ENCODE measurements around the gene INPP5K. TPM values are rescaled to one million over a fixed set of nuclear protein-coding genes. Genes with fewer than 3 reads are reported as not detected.

Gene INPP5K
- total RNA-seq, 1 experiment from 2014 or later: 41.9 TPM

DNA sequence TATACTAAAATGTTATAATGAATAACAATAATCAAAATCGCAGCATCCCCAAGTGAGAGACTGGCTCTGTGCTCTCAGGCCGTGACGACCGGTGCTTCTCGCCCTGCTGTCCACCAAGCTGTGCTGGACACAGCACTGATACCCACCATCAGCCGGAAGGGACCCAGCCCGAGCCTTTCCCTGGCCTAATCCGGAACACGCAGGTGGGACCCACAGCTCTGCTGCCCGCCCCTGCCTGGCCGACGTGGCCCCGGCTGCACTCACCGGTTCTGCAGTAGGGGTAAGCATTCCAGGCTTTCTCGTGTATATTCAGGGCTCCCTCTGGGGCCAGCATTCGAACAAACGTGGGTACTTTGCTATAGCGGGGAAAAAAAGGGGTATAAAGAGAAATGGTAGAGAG is 31.6 kb upstream of the INPP5K start:
- TF ChIP-seq, protein P1, sequence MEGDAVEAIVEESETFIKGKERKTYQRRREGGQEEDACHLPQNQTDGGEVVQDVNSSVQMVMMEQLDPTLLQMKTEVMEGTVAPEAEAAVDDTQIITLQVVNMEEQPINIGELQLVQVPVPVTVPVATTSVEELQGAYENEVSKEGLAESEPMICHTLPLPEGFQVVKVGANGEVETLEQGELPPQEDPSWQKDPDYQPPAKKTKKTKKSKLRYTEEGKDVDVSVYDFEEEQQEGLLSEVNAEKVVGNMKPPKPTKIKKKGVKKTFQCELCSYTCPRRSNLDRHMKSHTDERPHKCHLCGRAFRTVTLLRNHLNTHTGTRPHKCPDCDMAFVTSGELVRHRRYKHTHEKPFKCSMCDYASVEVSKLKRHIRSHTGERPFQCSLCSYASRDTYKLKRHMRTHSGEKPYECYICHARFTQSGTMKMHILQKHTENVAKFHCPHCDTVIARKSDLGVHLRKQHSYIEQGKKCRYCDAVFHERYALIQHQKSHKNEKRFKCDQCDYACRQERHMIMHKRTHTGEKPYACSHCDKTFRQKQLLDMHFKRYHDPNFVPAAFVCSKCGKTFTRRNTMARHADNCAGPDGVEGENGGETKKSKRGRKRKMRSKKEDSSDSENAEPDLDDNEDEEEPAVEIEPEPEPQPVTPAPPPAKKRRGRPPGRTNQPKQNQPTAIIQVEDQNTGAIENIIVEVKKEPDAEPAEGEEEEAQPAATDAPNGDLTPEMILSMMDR (conservative IDR thresholded peaks at IDR 0.05): no peak
- no peak for TF ChIP-seq EZH2 (IDR thresholded peaks at IDR 0.05; ENCODE audit: low read depth)
- CTCF ChIA-PET: no interaction called here
- POLR2A ChIA-PET (ENCODE audit: unreplicated experiment): interaction anchor here (0.5 to 0.6 kb wide), 2 partner anchors 12 to 36 kb away, joined by 3 to 6 read pairs; no protein-coding TSS in a partner anchor
- Histone ChIP-seq H3K79me2 (ENCODE audit: low read depth) (no peaks in the 10 kb centered on the region), H3K4me3 (no peak overlapping the region), H3K27ac (no peak overlapping the region), H3K9me2 (ENCODE audit: insufficient read depth) (no peaks in the 10 kb centered on the region), H2AFZ (no peak overlapping the region), H4K20me1 (ENCODE audit: insufficient read depth) (peaks cover 2% of the 10 kb centered on the region), H3K36me3 (ENCODE audit: low read depth) (peaks cover 9% of the 10 kb centered on the region; the same call in 1 of the 2 replicates), H3K4me2 (no peak overlapping the region), H3K27me3 (ENCODE audit: insufficient read depth, low read depth) (no peaks in the 10 kb centered on the region), H3K4me1 (replicated peaks; ENCODE audit: insufficient read depth) (no peaks in the 10 kb centered on the region), H3F3A (ENCODE audit: insufficient read depth, low read depth) (peaks cover 10% of the 10 kb centered on the region), H3K9me3 (ENCODE audit: insufficient read depth, low read depth) (no peaks in the 10 kb centered on the region)
- BruUV-seq (replicated peaks): no TSS peak
- no peak for DNase-seq
- intact Hi-C loops (cut with micrococcal nuclease; ENCODE audit: unreplicated experiment): no loop called here

DNA sequence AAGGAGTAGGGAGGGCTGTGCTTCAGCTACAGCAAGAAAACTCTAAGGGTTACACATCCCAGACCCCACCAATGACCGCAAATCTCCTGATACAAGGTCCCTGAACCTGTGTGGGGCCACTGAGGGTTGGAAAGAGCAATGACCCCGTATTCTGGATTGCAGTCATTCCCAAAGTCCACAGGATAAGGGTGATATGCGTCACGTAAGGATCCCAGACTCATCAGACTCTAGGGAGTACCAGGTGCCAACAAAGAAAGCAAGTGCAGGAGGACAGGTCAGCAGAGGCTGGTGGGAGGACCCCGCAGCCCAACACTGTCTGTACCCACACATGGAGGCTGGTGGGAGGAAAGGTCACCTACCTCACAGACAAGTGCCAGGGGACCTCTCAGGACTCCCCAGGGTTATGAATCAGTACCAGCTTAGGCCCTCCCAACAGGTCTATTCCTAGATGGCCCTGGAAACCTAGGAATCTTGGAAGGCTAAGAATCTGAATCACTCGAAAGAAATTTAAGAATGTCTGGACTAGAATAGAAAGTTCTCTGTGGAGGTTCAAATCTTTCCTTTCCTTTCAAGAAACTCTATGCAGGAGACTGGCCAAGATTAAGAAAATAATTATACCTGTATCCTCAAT is 30.0 kb upstream of the INPP5K start:
- ChIA-PET CTCF (interaction anchor here (0.6 kb wide), 1 partner anchor 102 kb away, joined by 4 read pairs; no protein-coding TSS in a partner anchor), POLR2A (ENCODE audit: unreplicated experiment) (no interaction called here)
- no peaks in the 10 kb centered on the region for H3K4me1 ChIP-seq (replicated peaks; ENCODE audit: insufficient read depth)
- no peak overlapping the region for H3K4me2 ChIP-seq
- no peaks in the 10 kb centered on the region for H3F3A ChIP-seq (ENCODE audit: insufficient read depth, low read depth)
- H4K20me1 ChIP-seq (ENCODE audit: insufficient read depth): peaks cover 3% of the 10 kb centered on the region; the same call in 1 of the 2 replicates
- no peak overlapping the region for H3K4me3 ChIP-seq
- no peaks in the 10 kb centered on the region; the same call in 1 of the 2 replicates for H3K36me3 ChIP-seq (ENCODE audit: low read depth)
- H3K27me3 ChIP-seq (ENCODE audit: insufficient read depth, low read depth): no peaks in the 10 kb centered on the region
- DNase-seq: no peak
- intact Hi-C loops (cut with micrococcal nuclease; ENCODE audit: unreplicated experiment): no loop called here
- H3K9me2 ChIP-seq (ENCODE audit: insufficient read depth): no peaks in the 10 kb centered on the region
- no peak for TF ChIP-seq EZH2 (IDR thresholded peaks at IDR 0.05; ENCODE audit: low read depth)
- TF ChIP-seq, protein P1 (conservative IDR thresholded peaks at IDR 0.05): no peak
- H3K27ac ChIP-seq: no peak overlapping the region
- BruUV-seq (replicated peaks): no TSS peak
- no peaks in the 10 kb centered on the region for H3K79me2 ChIP-seq (ENCODE audit: low read depth)
- H3K9me3 ChIP-seq (ENCODE audit: insufficient read depth, low read depth): no peaks in the 10 kb centered on the region
- H2AFZ ChIP-seq: no peak overlapping the region

DNA sequence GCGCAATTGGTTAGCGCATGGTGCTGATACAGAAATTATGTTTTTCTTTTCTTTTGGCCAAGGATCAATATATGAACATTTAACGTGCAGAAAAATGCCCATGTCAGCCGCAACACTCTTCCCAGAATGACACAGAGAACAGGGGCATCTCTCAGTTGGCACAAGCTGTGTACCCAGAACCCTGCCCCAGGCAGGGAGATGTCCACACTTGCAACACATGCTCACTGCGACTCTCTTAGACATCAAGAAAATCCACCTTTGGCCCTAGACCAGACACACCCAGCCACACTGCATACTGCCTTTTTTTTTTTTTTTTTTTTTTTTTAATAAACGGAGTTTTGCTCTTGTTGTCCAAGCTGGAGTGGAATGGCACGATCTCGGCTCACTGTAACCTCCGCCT is 29.2 kb upstream of the INPP5K start:
- Histone ChIP-seq H3F3A (ENCODE audit: insufficient read depth, low read depth) (no peaks in the 10 kb centered on the region), H3K36me3 (ENCODE audit: low read depth) (peaks cover 4% of the 10 kb centered on the region; the same call in 1 of the 2 replicates), H3K4me1 (replicated peaks; ENCODE audit: insufficient read depth) (no peaks in the 10 kb centered on the region), H2AFZ (no peak overlapping the region), H3K27me3 (ENCODE audit: insufficient read depth, low read depth) (no peaks in the 10 kb centered on the region), H3K4me2 (no peak overlapping the region), H3K4me3 (no peak overlapping the region), H3K9me3 (ENCODE audit: insufficient read depth, low read depth) (no peaks in the 10 kb centered on the region), H3K27ac (no peak overlapping the region), H4K20me1 (ENCODE audit: insufficient read depth) (peaks cover 3% of the 10 kb centered on the region; the same call in 1 of the 2 replicates), H3K9me2 (ENCODE audit: insufficient read depth) (no peaks in the 10 kb centered on the region), H3K79me2 (ENCODE audit: low read depth) (no peaks in the 10 kb centered on the region)
- ChIA-PET POLR2A (ENCODE audit: unreplicated experiment) (no interaction called here), CTCF (no interaction called here)
- intact Hi-C loops (cut with micrococcal nuclease; ENCODE audit: unreplicated experiment): no loop called here
- no peak for DNase-seq
- no TSS peak for BruUV-seq (replicated peaks)
- TF ChIP-seq, protein P1 (conservative IDR thresholded peaks at IDR 0.05): no peak
- no peak for TF ChIP-seq EZH2 (IDR thresholded peaks at IDR 0.05; ENCODE audit: low read depth)

Measured in PC-9 (cell line).